Lung (tissue), 12 donors: ENCODE results near the gene AFP. TPM values are rescaled to one million over a fixed set of nuclear protein-coding genes. Genes with fewer than 3 reads are reported as not detected.

ENCODE experiments used
- ATAC-seq: fragments of 200-7000 bp; cut with Tn5 transposase; one replicate; pipeline ENCODE4 v1.9.1; 2020; ENCODE audit warnings: moderate number of reproducible peaks; ENCODE audit not compliant: insufficient read depth, low FRiP score
- DNase-seq, 3 donors: peaks; one replicate each; pipeline ENCODE4 v3.0.0-alpha.2; 2013 to 2017
- H3K27ac ChIP-seq, 2 donors: one replicate each; pipeline ENCODE4 v1.5.1; 2013; ENCODE audit warnings: mild to moderate bottlenecking in 2 of 2, moderate library complexity in 2 of 2, control low read depth in 1 of 2, inconsistent platforms in 1 of 2, low read depth in 1 of 2, low read length in 1 of 2
- H3K27me3 ChIP-seq, 3 donors: one replicate each; pipeline ENCODE4 v1.5.1; 2013; ENCODE audit warnings: low read length in 2 of 3; ENCODE audit not compliant: control insufficient read depth in 3 of 3, insufficient read depth in 3 of 3
- H3K36me3 ChIP-seq, 4 donors: one replicate each; pipeline ENCODE4 v1.5.1; 2013; ENCODE audit warnings: low read length in 4 of 4, mild to moderate bottlenecking in 1 of 4, moderate library complexity in 1 of 4; ENCODE audit not compliant: control insufficient read depth in 4 of 4, insufficient read depth in 4 of 4
- H3K4me1 ChIP-seq, 5 donors: one replicate each; pipeline ENCODE4 v1.5.1; 2013; ENCODE audit warnings: low read length in 5 of 5, mild to moderate bottlenecking in 2 of 5, moderate library complexity in 1 of 5; ENCODE audit not compliant: control insufficient read depth in 5 of 5, insufficient read depth in 5 of 5
- H3K4me3 ChIP-seq: one replicate; pipeline ENCODE4 v1.5.1; 2013; ENCODE audit warnings: mild to moderate bottlenecking, control low read depth, moderate library complexity
- H3K9ac ChIP-seq, 2 donors: one replicate each; pipeline ENCODE4 v1.5.1; 2013; ENCODE audit warnings: low read length in 2 of 2, control low read depth in 1 of 2; ENCODE audit not compliant: insufficient read depth in 1 of 2
- H3K9me3 ChIP-seq, 4 donors: one replicate each; pipeline ENCODE4 v1.5.1; 2013; ENCODE audit warnings: low read length in 3 of 4, mild to moderate bottlenecking in 1 of 4, moderate library complexity in 1 of 4; ENCODE audit not compliant: control insufficient read depth in 4 of 4, insufficient read depth in 3 of 4
- WGBS, 2 donors: extraction: QIAGEN DNeasy Blood & Tissue Kit; methylation state at CpG; one replicate each; pipeline ENCODE4 v1.1.7; 2013; 5-methylcytosine and 5-hydroxymethylcytosine counted together
- polyA plus RNA-seq, 2 donors: library from polyadenylated mRNA; stranded (reverse); fragments of 200-250 nt; gene quantifications; one replicate each; pipeline ENCODE4 v1.2.1, GENCODE V29; 2013
- total RNA-seq, 2 donors: library from RNA; depleted of rRNA in 1 of 2; stranded (reverse); fragments of >200 nt in 1 of 2; gene quantifications; one replicate each; pipeline ENCODE4 v1.2.1, GENCODE V29; 2014 to 2021
- TF ChIP-seq, protein P1 (sequence below): IDR thresholded peaks from 2 replicates; pipeline ENCODE4 v1.5.1; 2012; ENCODE audit warnings: mild to moderate bottlenecking; ENCODE audit errors: control extremely low read depth, extremely low read depth
- donor health status: control.
- donor health status: control.
- donor health status: Bipolar disorder and iron deficiency.
- donor health status: healthy.
- donor health status: DM: yes; HTN: yes; CAD: no.

The AFP gene
- total and polyA plus RNA-seq, 4 donors, result 0.11 to 1.3 TPM; not detected in 2

DNA sequence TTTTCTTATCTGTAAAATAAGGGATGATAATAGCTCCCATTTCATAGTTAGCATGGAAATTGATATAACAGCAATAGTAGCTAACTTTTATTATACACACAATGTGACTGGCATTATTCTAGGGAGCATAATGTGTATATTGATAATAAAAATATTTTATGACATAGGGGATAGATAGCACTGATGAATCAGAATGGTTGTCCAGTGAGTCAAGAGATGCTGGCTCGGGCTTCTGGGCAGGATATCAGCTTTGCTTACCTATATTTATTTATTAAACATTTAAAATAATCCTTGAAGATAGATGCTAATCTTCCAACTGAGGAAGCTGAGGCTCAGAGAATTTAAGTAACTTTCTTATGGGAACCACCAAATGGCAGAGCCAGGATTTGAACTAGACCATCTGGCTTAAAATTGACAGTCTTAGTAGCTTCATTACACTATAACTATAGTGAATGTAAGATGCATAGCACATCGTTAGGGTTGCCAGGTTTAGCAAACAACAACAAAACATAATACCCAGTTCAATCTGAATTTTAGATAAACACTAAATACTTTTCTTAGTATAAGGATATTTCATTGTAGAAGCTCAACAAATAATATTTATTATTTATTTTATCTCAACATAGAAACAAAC lies 2.7 kb downstream of the AFP start:
- 79 to 86% methylated on average over 2 of the region's 2 CpGs for WGBS, 2 donors
- Histone ChIP-seq H3K4me1 (no peaks in the 10 kb centered on the region), H3K27ac (no peak overlapping the region), H3K4me3 (no peak overlapping the region), H3K9me3 (no peaks in the 10 kb centered on the region), H3K27me3 (no peaks in the 10 kb centered on the region), H3K36me3 (no peaks in the 10 kb centered on the region), H3K9ac (no peak overlapping the region)
- DNase-seq (no peak), ATAC-seq (no peak)
- TF ChIP-seq, protein P1, sequence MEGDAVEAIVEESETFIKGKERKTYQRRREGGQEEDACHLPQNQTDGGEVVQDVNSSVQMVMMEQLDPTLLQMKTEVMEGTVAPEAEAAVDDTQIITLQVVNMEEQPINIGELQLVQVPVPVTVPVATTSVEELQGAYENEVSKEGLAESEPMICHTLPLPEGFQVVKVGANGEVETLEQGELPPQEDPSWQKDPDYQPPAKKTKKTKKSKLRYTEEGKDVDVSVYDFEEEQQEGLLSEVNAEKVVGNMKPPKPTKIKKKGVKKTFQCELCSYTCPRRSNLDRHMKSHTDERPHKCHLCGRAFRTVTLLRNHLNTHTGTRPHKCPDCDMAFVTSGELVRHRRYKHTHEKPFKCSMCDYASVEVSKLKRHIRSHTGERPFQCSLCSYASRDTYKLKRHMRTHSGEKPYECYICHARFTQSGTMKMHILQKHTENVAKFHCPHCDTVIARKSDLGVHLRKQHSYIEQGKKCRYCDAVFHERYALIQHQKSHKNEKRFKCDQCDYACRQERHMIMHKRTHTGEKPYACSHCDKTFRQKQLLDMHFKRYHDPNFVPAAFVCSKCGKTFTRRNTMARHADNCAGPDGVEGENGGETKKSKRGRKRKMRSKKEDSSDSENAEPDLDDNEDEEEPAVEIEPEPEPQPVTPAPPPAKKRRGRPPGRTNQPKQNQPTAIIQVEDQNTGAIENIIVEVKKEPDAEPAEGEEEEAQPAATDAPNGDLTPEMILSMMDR, result no peak

DNA sequence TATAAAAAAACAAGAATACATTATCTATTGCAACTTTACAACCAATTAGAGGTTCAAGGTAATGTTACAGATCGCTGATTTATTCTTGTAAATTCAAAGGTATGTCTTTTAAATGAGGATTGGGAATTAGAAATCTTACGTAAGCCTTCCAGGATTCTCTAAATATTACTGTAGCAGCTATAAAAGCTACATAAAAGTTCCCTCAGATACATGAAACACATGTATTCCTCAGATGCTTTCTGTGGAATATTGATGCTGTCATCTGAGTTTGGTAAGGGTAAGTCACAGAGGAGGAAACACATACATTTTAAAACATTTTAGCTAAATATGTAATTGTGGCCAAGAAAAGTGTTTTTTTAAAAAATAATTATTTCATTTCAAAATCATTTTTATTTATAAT lies 3.4 kb downstream of the AFP start:
- Histone ChIP-seq H3K9ac (no peak overlapping the region), H3K9me3 (no peaks in the 10 kb centered on the region), H3K4me1 (no peaks in the 10 kb centered on the region), H3K4me3 (no peak overlapping the region), H3K27ac (no peak overlapping the region), H3K36me3 (no peaks in the 10 kb centered on the region), H3K27me3 (no peaks in the 10 kb centered on the region)
- WGBS, 2 donors, result 86 to 96% methylated on average over 2 of the region's 2 CpGs
- DNase-seq (no peak), ATAC-seq (no peak)
- TF ChIP-seq, protein P1, result no peak

DNA sequence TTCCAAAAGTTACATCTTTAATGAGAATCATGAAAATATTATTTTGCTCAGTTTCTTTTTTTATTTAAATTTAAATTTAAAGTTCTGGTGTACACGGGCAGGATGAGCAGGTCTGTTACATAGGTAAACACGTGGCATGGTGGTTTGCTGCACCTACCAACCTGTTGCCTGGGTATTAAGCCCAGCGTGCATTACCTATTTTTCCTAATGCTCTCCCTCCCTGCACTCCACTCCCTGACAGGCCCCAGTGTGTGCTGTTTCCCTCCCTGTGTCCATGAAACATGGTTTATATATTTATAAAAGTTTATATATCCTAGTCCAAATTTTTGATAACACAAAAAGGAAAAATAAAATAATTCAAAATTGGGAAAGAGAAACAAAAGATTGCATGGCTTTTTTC lies 4.0 kb downstream of the AFP start:
- DNase-seq (no peak), ATAC-seq (no peak)
- TF ChIP-seq, protein P1, result no peak
- Histone ChIP-seq H3K9ac (no peak overlapping the region), H3K4me1 (no peaks in the 10 kb centered on the region), H3K27ac (no peak overlapping the region), H3K4me3 (no peak overlapping the region), H3K9me3 (no peaks in the 10 kb centered on the region), H3K36me3 (no peaks in the 10 kb centered on the region), H3K27me3 (no peaks in the 10 kb centered on the region)
- WGBS, 2 donors, result 81 to 88% methylated on average over 3 of the region's 3 CpGs

DNA sequence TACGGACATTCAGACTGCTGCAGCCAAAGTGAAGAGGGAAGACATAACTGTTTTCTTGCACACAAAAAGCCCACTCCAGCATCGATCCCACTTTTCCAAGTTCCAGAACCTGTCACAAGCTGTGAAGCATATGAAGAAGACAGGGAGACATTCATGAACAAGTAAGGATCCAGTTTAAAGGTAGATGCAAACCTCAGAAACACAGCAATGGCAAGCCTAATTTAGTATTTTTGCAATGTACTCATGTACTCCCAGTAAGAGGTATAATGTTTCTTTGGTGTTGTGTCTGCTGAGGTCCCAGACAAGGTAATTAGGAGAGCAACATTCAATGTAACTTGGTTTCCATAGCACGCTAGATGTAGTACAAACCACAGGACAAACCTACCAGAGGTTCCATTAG lies 4.6 kb downstream of the AFP start:
- Histone ChIP-seq H3K9ac (no peak overlapping the region), H3K4me1 (no peaks in the 10 kb centered on the region), H3K36me3 (no peaks in the 10 kb centered on the region), H3K27me3 (no peaks in the 10 kb centered on the region), H3K27ac (no peak overlapping the region), H3K9me3 (no peaks in the 10 kb centered on the region), H3K4me3 (no peak overlapping the region)
- 93 to 97% methylated on average over 3 of the region's 3 CpGs for WGBS, 2 donors
- TF ChIP-seq, protein P1, result no peak
- DNase-seq, result no peak
- ATAC-seq, result no peak
